HL-60 (cell line): Measurements from ENCODE around the gene GALNT12.

Experiments used
- DNase-seq, 2 experiments: peaks; one replicate each; pipeline ENCODE4 v3.0.0-alpha.2; 2010 to 2020; ENCODE audit warnings: low read depth in 1 of 2, low spot score in 1 of 2
- H3K27ac ChIP-seq: fragments of 250-450 bp; sonication (Bioruptor Pico); replicated peaks from 2 replicates; pipeline ENCODE4 v1.5.1; 2020; ENCODE audit warnings: mild to moderate bottlenecking, moderate library complexity
- H3K27me3 ChIP-seq: fragments of 250-450 bp; sonication (Bioruptor Pico); 2 replicates; pipeline ENCODE4 v1.5.1; 2021; ENCODE audit warnings: mild to moderate bottlenecking, moderate library complexity; ENCODE audit not compliant: insufficient read depth, poor library complexity, severe bottlenecking
- H3K4me3 ChIP-seq: replicated peaks from 2 replicates; pipeline ENCODE4 v1.5.1; 2011; ENCODE audit warnings: mild to moderate bottlenecking, control low read depth, low read length; ENCODE audit not compliant: insufficient read depth
- GABPA ChIP-seq: IDR thresholded peaks from 2 replicates; pipeline ENCODE4 v1.6.1; 2012; ENCODE audit warnings: low read depth
- POLR2AphosphoS5 ChIP-seq: IDR thresholded peaks from 2 replicates; pipeline ENCODE4 v1.6.1; 2012; ENCODE audit warnings: low read depth
- SPI1 ChIP-seq: IDR thresholded peaks from 2 replicates; pipeline ENCODE4 v1.6.1; 2012; ENCODE audit warnings: low read depth, mild to moderate bottlenecking, borderline replicate concordance
- TF ChIP-seq, protein P1 (sequence below): IDR thresholded peaks from 2 replicates; pipeline ENCODE4 v1.6.1; 2012; ENCODE audit warnings: low read depth; ENCODE audit not compliant: insufficient replicate concordance
- TF ChIP-seq, protein P2 (sequence below): IDR thresholded peaks from one replicate; pipeline ENCODE4 v1.5.1; 2011; ENCODE audit warnings: low read length, control low read depth, inconsistent platforms; ENCODE audit not compliant: insufficient read depth

GALNT12 gene

DNA sequence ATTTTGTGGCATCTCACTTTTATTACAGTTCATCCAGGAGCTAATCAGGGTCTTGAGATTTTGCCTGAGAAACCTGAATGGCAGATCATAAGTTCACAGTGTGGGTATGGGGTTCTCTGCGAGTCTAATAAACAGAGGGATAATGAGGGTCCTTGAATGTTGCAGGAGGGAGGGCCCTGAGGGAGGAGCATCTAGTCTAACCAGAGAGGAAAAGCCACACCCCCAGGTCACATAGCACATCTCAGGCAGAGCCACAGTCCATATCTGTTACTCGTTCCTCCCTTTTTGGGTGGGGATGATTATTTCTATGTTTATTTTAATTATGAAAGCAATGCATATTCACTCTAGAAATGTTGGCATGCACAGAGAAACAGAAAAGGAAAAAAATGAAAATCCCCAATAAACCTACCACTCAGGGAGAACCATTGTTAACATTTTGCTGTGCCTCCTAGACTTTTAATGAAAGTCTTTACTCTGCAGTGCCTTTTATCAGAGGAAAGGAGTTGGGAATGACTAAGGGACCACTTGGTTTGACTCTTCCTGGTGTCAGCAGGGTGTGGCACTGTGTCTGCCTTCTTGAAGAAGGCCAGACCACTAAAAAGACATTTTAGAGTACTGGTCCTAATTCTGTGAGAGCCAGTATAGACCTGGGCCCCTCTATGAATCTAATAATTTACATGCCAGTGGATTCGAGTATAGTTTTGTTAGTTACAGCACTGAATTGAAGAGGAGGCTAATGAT, 2.8 kb downstream of the GALNT12 start:
- no peak overlapping the region for H3K4me3 ChIP-seq
- TF ChIP-seq, protein P1, sequence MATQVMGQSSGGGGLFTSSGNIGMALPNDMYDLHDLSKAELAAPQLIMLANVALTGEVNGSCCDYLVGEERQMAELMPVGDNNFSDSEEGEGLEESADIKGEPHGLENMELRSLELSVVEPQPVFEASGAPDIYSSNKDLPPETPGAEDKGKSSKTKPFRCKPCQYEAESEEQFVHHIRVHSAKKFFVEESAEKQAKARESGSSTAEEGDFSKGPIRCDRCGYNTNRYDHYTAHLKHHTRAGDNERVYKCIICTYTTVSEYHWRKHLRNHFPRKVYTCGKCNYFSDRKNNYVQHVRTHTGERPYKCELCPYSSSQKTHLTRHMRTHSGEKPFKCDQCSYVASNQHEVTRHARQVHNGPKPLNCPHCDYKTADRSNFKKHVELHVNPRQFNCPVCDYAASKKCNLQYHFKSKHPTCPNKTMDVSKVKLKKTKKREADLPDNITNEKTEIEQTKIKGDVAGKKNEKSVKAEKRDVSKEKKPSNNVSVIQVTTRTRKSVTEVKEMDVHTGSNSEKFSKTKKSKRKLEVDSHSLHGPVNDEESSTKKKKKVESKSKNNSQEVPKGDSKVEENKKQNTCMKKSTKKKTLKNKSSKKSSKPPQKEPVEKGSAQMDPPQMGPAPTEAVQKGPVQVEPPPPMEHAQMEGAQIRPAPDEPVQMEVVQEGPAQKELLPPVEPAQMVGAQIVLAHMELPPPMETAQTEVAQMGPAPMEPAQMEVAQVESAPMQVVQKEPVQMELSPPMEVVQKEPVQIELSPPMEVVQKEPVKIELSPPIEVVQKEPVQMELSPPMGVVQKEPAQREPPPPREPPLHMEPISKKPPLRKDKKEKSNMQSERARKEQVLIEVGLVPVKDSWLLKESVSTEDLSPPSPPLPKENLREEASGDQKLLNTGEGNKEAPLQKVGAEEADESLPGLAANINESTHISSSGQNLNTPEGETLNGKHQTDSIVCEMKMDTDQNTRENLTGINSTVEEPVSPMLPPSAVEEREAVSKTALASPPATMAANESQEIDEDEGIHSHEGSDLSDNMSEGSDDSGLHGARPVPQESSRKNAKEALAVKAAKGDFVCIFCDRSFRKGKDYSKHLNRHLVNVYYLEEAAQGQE = no peak
- TF ChIP-seq, protein P2, sequence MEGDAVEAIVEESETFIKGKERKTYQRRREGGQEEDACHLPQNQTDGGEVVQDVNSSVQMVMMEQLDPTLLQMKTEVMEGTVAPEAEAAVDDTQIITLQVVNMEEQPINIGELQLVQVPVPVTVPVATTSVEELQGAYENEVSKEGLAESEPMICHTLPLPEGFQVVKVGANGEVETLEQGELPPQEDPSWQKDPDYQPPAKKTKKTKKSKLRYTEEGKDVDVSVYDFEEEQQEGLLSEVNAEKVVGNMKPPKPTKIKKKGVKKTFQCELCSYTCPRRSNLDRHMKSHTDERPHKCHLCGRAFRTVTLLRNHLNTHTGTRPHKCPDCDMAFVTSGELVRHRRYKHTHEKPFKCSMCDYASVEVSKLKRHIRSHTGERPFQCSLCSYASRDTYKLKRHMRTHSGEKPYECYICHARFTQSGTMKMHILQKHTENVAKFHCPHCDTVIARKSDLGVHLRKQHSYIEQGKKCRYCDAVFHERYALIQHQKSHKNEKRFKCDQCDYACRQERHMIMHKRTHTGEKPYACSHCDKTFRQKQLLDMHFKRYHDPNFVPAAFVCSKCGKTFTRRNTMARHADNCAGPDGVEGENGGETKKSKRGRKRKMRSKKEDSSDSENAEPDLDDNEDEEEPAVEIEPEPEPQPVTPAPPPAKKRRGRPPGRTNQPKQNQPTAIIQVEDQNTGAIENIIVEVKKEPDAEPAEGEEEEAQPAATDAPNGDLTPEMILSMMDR = no peak
- no peak for TF ChIP-seq GABPA
- TF ChIP-seq SPI1 = no peak
- TF ChIP-seq POLR2AphosphoS5 = no peak
- no peak for DNase-seq
- H3K27ac ChIP-seq = no peak overlapping the region
- peaks cover 27% of the 10 kb centered on the region for H3K27me3 ChIP-seq

GRCh38 chr9:98811051-98811650, 3.7 kb downstream of the GALNT12 start:
- DNase-seq = no peak
- no peak overlapping the region for H3K4me3 ChIP-seq
- TF ChIP-seq, protein P2 = no peak
- no peak for TF ChIP-seq POLR2AphosphoS5
- no peak for TF ChIP-seq SPI1
- no peak for TF ChIP-seq GABPA
- TF ChIP-seq, protein P1 = no peak

DNA sequence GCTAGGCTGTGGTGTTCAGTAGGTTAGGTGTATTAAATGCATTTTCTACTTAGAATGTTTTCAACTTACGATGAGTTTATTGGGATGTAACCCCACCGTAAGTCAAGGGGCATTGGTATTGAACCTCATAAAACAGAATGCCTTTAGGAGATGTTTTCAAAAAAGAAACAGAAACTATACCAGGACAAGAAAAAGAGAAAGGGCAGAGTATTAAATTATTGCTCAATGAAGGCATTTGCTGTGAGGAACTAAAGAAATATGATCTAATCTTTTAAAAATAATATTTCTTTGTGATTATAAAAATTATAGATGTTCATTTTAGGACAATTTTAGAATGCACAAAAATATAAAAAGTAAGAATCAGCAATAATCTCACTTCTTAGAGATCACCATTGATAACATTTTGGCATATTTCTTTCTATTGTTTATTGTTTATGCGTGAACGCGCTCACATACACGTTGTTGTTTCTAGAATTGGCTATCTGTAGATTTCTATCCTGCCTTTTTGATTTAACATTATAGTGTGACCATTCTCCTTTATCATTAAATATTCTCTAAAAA, 8.0 kb downstream of the GALNT12 start:
- Histone ChIP-seq H3K27ac (no peak overlapping the region), H3K27me3 (no peaks in the 10 kb centered on the region), H3K4me3 (no peak overlapping the region)
- no peak for TF ChIP-seq GABPA
- TF ChIP-seq POLR2AphosphoS5 = no peak
- no peak for TF ChIP-seq SPI1
- TF ChIP-seq, protein P1 = no peak
- TF ChIP-seq, protein P2 = no peak
- DNase-seq = no peak

More at GRCh38 chr9:98811051-98811650, 3.7 kb downstream of the GALNT12 start:
- H3K27ac ChIP-seq = no peak overlapping the region
- H3K27me3 ChIP-seq = peaks cover 24% of the 10 kb centered on the region
